Measurements from ENCODE around the gene HOXC10. TPM values are rescaled to one million over a fixed set of nuclear protein-coding genes. Genes with fewer than 3 reads are reported as not detected.

The HOXC10 gene
- total and polyA plus RNA-seq, 2 donors (not counting 1 experiment from before 2014, with no cell fraction given): not detected

DNA sequence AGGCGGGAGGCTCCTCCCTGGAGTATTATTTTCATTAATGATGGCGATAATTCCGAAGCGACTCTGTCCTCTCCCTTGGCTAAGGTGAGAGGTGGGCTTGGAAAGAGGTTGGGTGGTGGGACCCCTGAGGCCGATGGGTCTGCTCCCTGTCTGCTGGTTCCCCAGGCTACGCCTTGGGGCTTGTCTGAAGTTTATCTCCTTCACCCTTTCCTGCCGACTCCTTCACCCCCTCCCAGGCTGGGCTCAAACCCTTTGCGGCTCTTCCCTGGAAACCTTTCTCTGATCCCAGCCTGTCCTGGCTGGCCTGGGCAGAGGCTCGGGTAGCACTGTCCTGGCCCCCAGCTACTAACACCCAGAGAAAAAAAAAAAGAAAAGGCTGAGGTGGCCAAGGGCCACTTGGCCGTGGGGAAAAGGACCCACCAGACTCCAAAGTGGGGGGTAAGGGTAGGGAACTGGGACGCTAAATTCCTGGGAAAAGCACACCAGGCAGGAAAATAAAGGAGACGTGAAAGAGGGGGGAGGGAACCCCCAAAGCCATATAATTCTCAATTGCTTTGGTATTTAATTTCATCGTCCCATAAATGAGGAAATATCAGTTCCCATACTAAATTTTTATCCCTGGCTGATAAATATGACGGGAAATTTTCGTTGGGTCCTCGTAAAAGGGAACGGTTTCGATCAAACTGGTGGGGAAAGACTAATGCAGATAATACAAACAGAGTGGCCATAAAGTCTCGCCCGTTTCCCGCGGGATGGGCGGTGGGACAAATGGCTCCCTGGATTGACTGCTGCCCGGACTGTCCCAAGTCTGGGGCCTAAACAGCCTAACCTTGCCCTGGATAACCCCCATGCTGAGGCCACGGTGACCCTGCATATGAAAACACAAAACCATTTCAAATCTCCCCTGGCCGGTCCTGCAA is 2.0 kb upstream of the HOXC10 start:
- Histone ChIP-seq H3K4me2 (replicated peaks; ENCODE audit: low read depth, low read length, poor library complexity, severe bottlenecking) (no peak overlapping the region), H4K20me1 (ENCODE audit: control insufficient read depth, insufficient read depth, low read length, poor library complexity, severe bottlenecking) (no peaks in the 10 kb centered on the region), H3K4me1 (ENCODE audit: control insufficient read depth in 2 of 2, insufficient read depth in 2 of 2, low read length in 2 of 2) (peaks cover 26 to 36% of the 10 kb centered on the region in 2 donors), H3K9me3 (ENCODE audit: control extremely low read depth in 1 of 3, control insufficient read depth in 2 of 3, insufficient read depth in 1 of 3, low read length in 2 of 3) (peaks cover 0 to 80% (median 12%) of the 10 kb centered on the region in 3 donors), H3K9ac (ENCODE audit: low read length) (no peak overlapping the region), H3K79me2 (ENCODE audit: control insufficient read depth, insufficient read depth, low read length) (no peaks in the 10 kb centered on the region), H3K4me3 (ENCODE audit: control extremely low read depth in 1 of 5, extremely low read depth in 1 of 5, insufficient read depth in 1 of 5, low read depth in 2 of 5, low read length in 4 of 5) (no peak overlapping the region), H2AFZ (ENCODE audit: insufficient read depth, low read depth, low read length, poor library complexity, severe bottlenecking) (no peak overlapping the region), H3K36me3 (replicated peaks in 1 of 2; ENCODE audit: control extremely low read depth in 1 of 2, control insufficient read depth in 1 of 2, extremely low read depth in 1 of 2, insufficient read depth in 2 of 2, low read length in 1 of 2) (no peaks in the 10 kb centered on the region), H3K27ac (ENCODE audit: low read length in 2 of 2) (no peak overlapping the region), H3K27me3 (replicated peaks in 1 of 4; ENCODE audit: control extremely low read depth in 1 of 4, control insufficient read depth in 3 of 4, insufficient read depth in 4 of 4, low read length in 3 of 4) (peaks cover 0 to 96% (median 91%) of the 10 kb centered on the region in 4 experiments)
- no peak for ATAC-seq (ENCODE audit: low read depth)
- Mint-ChIP-seq H3K27ac (peak overlapping the region; percentile 65), H3K9me3 (ENCODE audit: insufficient read depth) (no peaks in the 10 kb centered on the region), H3K4me1 (peaks cover 13% of the 10 kb centered on the region), H3K4me3 (no peak overlapping the region), H3K27me3 (peaks cover 86% of the 10 kb centered on the region)
- no peak for DNase-seq
- intact Hi-C loops (cut with micrococcal nuclease): no loop called here
- TF ChIP-seq CTCF (IDR thresholded peaks at IDR 0.05): no peak
- TF ChIP-seq EZH2 (IDR thresholded peaks at IDR 0.05; ENCODE audit: borderline replicate concordance, insufficient read depth, low read depth, low read length, poor library complexity, severe bottlenecking): peak; percentile 61
- WGBS (ENCODE audit: insufficient coverage): 9% methylated on average over 17 of the region's 26 CpGs
- CTCF ChIA-PET: no interaction called here
- POLR2A ChIA-PET: no interaction called here

DNA sequence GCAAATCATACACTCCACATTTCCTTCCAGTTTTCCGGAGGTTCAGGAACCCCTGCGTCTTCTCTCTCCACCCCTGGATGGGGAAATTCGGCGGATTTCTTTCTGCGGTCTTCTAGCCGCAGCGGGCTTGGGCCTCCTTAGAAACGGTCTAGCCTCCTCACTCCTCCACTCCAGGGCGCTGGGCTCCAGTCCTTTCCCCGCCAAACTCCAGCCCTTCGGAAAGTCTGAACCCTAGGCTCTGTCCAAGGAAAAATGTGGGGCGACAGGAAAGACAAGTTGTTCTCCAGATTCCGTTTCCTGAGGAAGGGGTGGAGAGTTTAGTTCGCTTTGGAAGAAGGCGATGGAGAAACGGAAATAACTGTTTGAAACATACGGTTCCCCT is 1.4 kb upstream of the HOXC10 start:
- TF ChIP-seq CTCF (IDR thresholded peaks at IDR 0.05): no peak
- H3K4me3 ChIP-seq (ENCODE audit: control extremely low read depth in 1 of 5, extremely low read depth in 1 of 5, insufficient read depth in 1 of 5, low read depth in 2 of 5, low read length in 4 of 5): no peak overlapping the region
- peaks cover 0 to 97% (median 93%) of the 10 kb centered on the region in 4 experiments for H3K27me3 ChIP-seq (replicated peaks in 1 of 4; ENCODE audit: control extremely low read depth in 1 of 4, control insufficient read depth in 3 of 4, insufficient read depth in 4 of 4, low read length in 3 of 4)
- H3K9me3 ChIP-seq (ENCODE audit: control extremely low read depth in 1 of 3, control insufficient read depth in 2 of 3, insufficient read depth in 1 of 3, low read length in 2 of 3): peaks cover 0 to 78% (median 12%) of the 10 kb centered on the region in 3 donors
- Mint-ChIP-seq H3K4me3 (no peak overlapping the region), H3K4me1 (peaks cover 13% of the 10 kb centered on the region), H3K27ac (peak overlapping the region; percentile 56), H3K27me3 (peaks cover 86% of the 10 kb centered on the region), H3K9me3 (ENCODE audit: insufficient read depth) (no peaks in the 10 kb centered on the region)
- ATAC-seq (ENCODE audit: low read depth) (no peak), DNase-seq (peak; percentile 54)
- H3K9ac ChIP-seq (ENCODE audit: low read length): no peak overlapping the region
- H3K27ac ChIP-seq (ENCODE audit: low read length in 2 of 2): no peak overlapping the region
- H3K4me2 ChIP-seq (replicated peaks; ENCODE audit: low read depth, low read length, poor library complexity, severe bottlenecking): peak overlapping the region; percentile 1
- H4K20me1 ChIP-seq (ENCODE audit: control insufficient read depth, insufficient read depth, low read length, poor library complexity, severe bottlenecking): no peaks in the 10 kb centered on the region
- intact Hi-C loops (cut with micrococcal nuclease): no loop called here
- no peaks in the 10 kb centered on the region for H3K36me3 ChIP-seq (replicated peaks in 1 of 2; ENCODE audit: control extremely low read depth in 1 of 2, control insufficient read depth in 1 of 2, extremely low read depth in 1 of 2, insufficient read depth in 2 of 2, low read length in 1 of 2)
- WGBS (ENCODE audit: insufficient coverage): 8% methylated on average over 11 of the region's 17 CpGs
- H2AFZ ChIP-seq (ENCODE audit: insufficient read depth, low read depth, low read length, poor library complexity, severe bottlenecking): no peak overlapping the region
- ChIA-PET POLR2A (interaction anchor here (0.8 kb wide), 1 partner anchor 257 kb away, joined by 3 read pairs; no protein-coding TSS in a partner anchor), CTCF (no interaction called here)
- peaks cover 22 to 36% of the 10 kb centered on the region in 2 donors for H3K4me1 ChIP-seq (ENCODE audit: control insufficient read depth in 2 of 2, insufficient read depth in 2 of 2, low read length in 2 of 2)
- no peaks in the 10 kb centered on the region for H3K79me2 ChIP-seq (ENCODE audit: control insufficient read depth, insufficient read depth, low read length)
